Measurements from ENCODE around the gene SASH1. TPM values are rescaled to one million over a fixed set of nuclear protein-coding genes. Genes with fewer than 3 reads are reported as not detected.
"Not testable (repeated sequence)": the region's sequence is repeated elsewhere in the genome, so short reads cannot be mapped to it uniquely, and the experiment has no call there.

The SASH1 gene
- total RNA-seq, 2 experiments from 2014 or later = not detected

- DNase-seq; H3K36me3 Mint-ChIP-seq (ENCODE audit: low read depth); H3K4me1 Mint-ChIP-seq (ENCODE audit: low read depth); POLR2A ChIA-PET; ATAC-seq; H3K4me3 Mint-ChIP-seq; H3K9me3 Mint-ChIP-seq (ENCODE audit: insufficient read depth); H3K27ac Mint-ChIP-seq; CTCF ChIA-PET; H3K27me3 Mint-ChIP-seq (ENCODE audit: low read depth): not testable (repeated sequence)
These were observed 9.8 kb downstream of the SASH1 start for GRCh38 chr6:148352421-148352820.

- CTCF ChIA-PET = no interaction called here
- POLR2A ChIA-PET = no interaction called here
- Mint-ChIP-seq H3K36me3 (ENCODE audit: low read depth) (no peaks in the 10 kb centered on the region), H3K9me3 (ENCODE audit: insufficient read depth) (no peaks in the 10 kb centered on the region), H3K4me3 (no peak overlapping the region), H3K27me3 (ENCODE audit: low read depth) (peaks cover 4% of the 10 kb centered on the region), H3K4me1 (ENCODE audit: low read depth) (peaks cover 3% of the 10 kb centered on the region), H3K27ac (no peak overlapping the region)
- ATAC-seq (no peak), DNase-seq (no peak)
These were observed 15.7 kb downstream of the SASH1 start for GRCh38 chr6:148358196-148358785.

- Mint-ChIP-seq H3K4me3 (no peak overlapping the region), H3K36me3 (ENCODE audit: low read depth) (no peaks in the 10 kb centered on the region), H3K9me3 (ENCODE audit: insufficient read depth) (no peaks in the 10 kb centered on the region), H3K27me3 (ENCODE audit: low read depth) (peaks cover 6% of the 10 kb centered on the region), H3K27ac (no peak overlapping the region), H3K4me1 (ENCODE audit: low read depth) (peaks cover 3% of the 10 kb centered on the region)
- ATAC-seq = no peak
- CTCF ChIA-PET = no interaction called here
- POLR2A ChIA-PET = no interaction called here
- DNase-seq = no peak
These were observed 16.6 kb downstream of the SASH1 start for GRCh38 chr6:148359228-148359627.

- H3K36me3 Mint-ChIP-seq (ENCODE audit: low read depth) = no peaks in the 10 kb centered on the region
- H3K4me3 Mint-ChIP-seq = no peak overlapping the region
- no peaks in the 10 kb centered on the region for H3K9me3 Mint-ChIP-seq (ENCODE audit: insufficient read depth)
- ChIA-PET POLR2A (no interaction called here), CTCF (no interaction called here)
- H3K4me1 Mint-ChIP-seq (ENCODE audit: low read depth) = peaks cover 13% of the 10 kb centered on the region
- H3K27me3 Mint-ChIP-seq (ENCODE audit: low read depth) = peaks cover 7% of the 10 kb centered on the region
- no peak overlapping the region for H3K27ac Mint-ChIP-seq
- no peak for DNase-seq
- no peak for ATAC-seq
These were observed 21.6 kb downstream of the SASH1 start for GRCh38 chr6:148364056-148364824.

GRCh38 chr6:148365041-148365440, 22.4 kb downstream of the SASH1 start:
- Mint-ChIP-seq H3K27me3 (ENCODE audit: low read depth) (peaks cover 7% of the 10 kb centered on the region), H3K4me3 (no peak overlapping the region), H3K4me1 (ENCODE audit: low read depth) (peaks cover 13% of the 10 kb centered on the region), H3K9me3 (ENCODE audit: insufficient read depth) (no peaks in the 10 kb centered on the region), H3K27ac (no peak overlapping the region), H3K36me3 (ENCODE audit: low read depth) (no peaks in the 10 kb centered on the region)
- CTCF ChIA-PET = no interaction called here
- DNase-seq (no peak), ATAC-seq (no peak)
- POLR2A ChIA-PET = no interaction called here

GRCh38 chr6:148367411-148368024, 24.9 kb downstream of the SASH1 start:
- ChIA-PET CTCF (no interaction called here), POLR2A (no interaction called here)
- peaks cover 13% of the 10 kb centered on the region for H3K4me1 Mint-ChIP-seq (ENCODE audit: low read depth)
- peak; percentile 44 for ATAC-seq
- DNase-seq = no peak
- no peak overlapping the region for H3K4me3 Mint-ChIP-seq
- H3K36me3 Mint-ChIP-seq (ENCODE audit: low read depth) = no peaks in the 10 kb centered on the region
- H3K9me3 Mint-ChIP-seq (ENCODE audit: insufficient read depth) = no peaks in the 10 kb centered on the region
- no peak overlapping the region for H3K27ac Mint-ChIP-seq
- H3K27me3 Mint-ChIP-seq (ENCODE audit: low read depth) = peaks cover 7% of the 10 kb centered on the region

GRCh38 chr6:148370176-148370575, 27.5 kb downstream of the SASH1 start:
- Mint-ChIP-seq H3K4me3 (no peak overlapping the region), H3K9me3 (ENCODE audit: insufficient read depth) (no peaks in the 10 kb centered on the region), H3K36me3 (ENCODE audit: low read depth) (no peaks in the 10 kb centered on the region), H3K27ac (no peak overlapping the region), H3K27me3 (ENCODE audit: low read depth) (peaks cover 9% of the 10 kb centered on the region), H3K4me1 (ENCODE audit: low read depth) (peaks cover 13% of the 10 kb centered on the region)
- ChIA-PET CTCF (no interaction called here), POLR2A (interaction anchor here (0.6 kb wide), 1 partner anchor 78 kb away, joined by 3 read pairs; no protein-coding TSS in a partner anchor)
- ATAC-seq (no peak), DNase-seq (no peak)

GRCh38 chr6:148374040-148374774, 31.6 kb downstream of the SASH1 start:
- no peak overlapping the region for H3K4me3 Mint-ChIP-seq
- ATAC-seq (no peak), DNase-seq (no peak)
- CTCF ChIA-PET = no interaction called here
- no peaks in the 10 kb centered on the region for H3K9me3 Mint-ChIP-seq (ENCODE audit: insufficient read depth)
- H3K27ac Mint-ChIP-seq = no peak overlapping the region
- peaks cover 4% of the 10 kb centered on the region for H3K27me3 Mint-ChIP-seq (ENCODE audit: low read depth)
- H3K4me1 Mint-ChIP-seq (ENCODE audit: low read depth) = no peaks in the 10 kb centered on the region
- POLR2A ChIA-PET = no interaction called here
- H3K36me3 Mint-ChIP-seq (ENCODE audit: low read depth) = no peaks in the 10 kb centered on the region

- CTCF ChIA-PET = no interaction called here
- ATAC-seq = no peak
- H3K27me3 Mint-ChIP-seq (ENCODE audit: low read depth) = peaks cover 3% of the 10 kb centered on the region
- H3K27ac Mint-ChIP-seq = no peak overlapping the region
- H3K36me3 Mint-ChIP-seq (ENCODE audit: low read depth) = no peaks in the 10 kb centered on the region
- H3K4me1 Mint-ChIP-seq (ENCODE audit: low read depth) = no peaks in the 10 kb centered on the region
- POLR2A ChIA-PET = interaction anchor here (0.6 kb wide), 1 partner anchor 598 kb away, joined by 3 read pairs; no protein-coding TSS in a partner anchor
- H3K4me3 Mint-ChIP-seq = no peak overlapping the region
- no peak for DNase-seq
- H3K9me3 Mint-ChIP-seq (ENCODE audit: insufficient read depth) = no peaks in the 10 kb centered on the region
These were observed 32.8 kb downstream of the SASH1 start for GRCh38 chr6:148375401-148375800.

GRCh38 chr6:148379481-148379880, 36.8 kb downstream of the SASH1 start:
- H3K27me3 Mint-ChIP-seq (ENCODE audit: low read depth) = no peaks in the 10 kb centered on the region
- ATAC-seq (no peak), DNase-seq (no peak)
- CTCF ChIA-PET = no interaction called here
- no peaks in the 10 kb centered on the region for H3K4me1 Mint-ChIP-seq (ENCODE audit: low read depth)
- H3K9me3 Mint-ChIP-seq (ENCODE audit: insufficient read depth) = no peaks in the 10 kb centered on the region
- H3K27ac Mint-ChIP-seq = no peak overlapping the region
- POLR2A ChIA-PET = no interaction called here
- H3K36me3 Mint-ChIP-seq (ENCODE audit: low read depth) = no peaks in the 10 kb centered on the region
- H3K4me3 Mint-ChIP-seq = no peak overlapping the region

GRCh38 chr6:148379966-148380713, 37.5 kb downstream of the SASH1 start:
- Mint-ChIP-seq H3K36me3 (ENCODE audit: low read depth) (no peaks in the 10 kb centered on the region), H3K27ac (no peak overlapping the region), H3K9me3 (ENCODE audit: insufficient read depth) (no peaks in the 10 kb centered on the region), H3K4me1 (ENCODE audit: low read depth) (no peaks in the 10 kb centered on the region), H3K4me3 (no peak overlapping the region), H3K27me3 (ENCODE audit: low read depth) (no peaks in the 10 kb centered on the region)
- POLR2A ChIA-PET = no interaction called here
- CTCF ChIA-PET = no interaction called here
- no peak for DNase-seq
- no peak for ATAC-seq
